HEK293T (cell line): Measurements from ENCODE around the gene CCDC70.

Experiments used
- CTCF ChIA-PET: fragments of 350-600 bp; formaldehyde crosslinking; extraction: SDS; loops from one replicate; lab custom pipeline; 2021; ENCODE audit warnings: antibody characterized with exemption, inconsistent platforms; lab: Yijun Ruan, JAX
- POLR2A ChIA-PET: fragments of 350-600 bp; formaldehyde crosslinking; extraction: SDS; loops from one replicate; lab custom pipeline; 2020; ENCODE audit warnings: antibody characterized with exemption, inconsistent platforms; lab: Yijun Ruan, JAX
- DNase-seq: peaks from one replicate; pipeline ENCODE4 v3.0.0; 2012; ENCODE audit warnings: mixed read lengths; ENCODE audit errors: extremely low spot score
- ARNT ChIP-seq: fragments of 450-650 bp; IDR thresholded peaks from 2 replicates; pipeline ENCODE4 v1.6.1; 2017; ENCODE audit warnings: mild to moderate bottlenecking
- BHLHE40 ChIP-seq: fragments of 450-650 bp; IDR thresholded peaks from 2 replicates; pipeline ENCODE4 v1.6.1; 2016; ENCODE audit warnings: mild to moderate bottlenecking, moderate library complexity, borderline replicate concordance
- CTBP1 ChIP-seq: fragments of 450-650 bp; IDR thresholded peaks from 2 replicates; pipeline ENCODE4 v1.6.1; 2016; ENCODE audit warnings: borderline replicate concordance
- ELF4 ChIP-seq: fragments of 450-650 bp; IDR thresholded peaks from 2 replicates; pipeline ENCODE4 v1.6.1; 2017; ENCODE audit warnings: antibody characterized with exemption
- FOXA1 ChIP-seq: fragments of 450-650 bp; IDR thresholded peaks from 2 replicates; pipeline ENCODE4 v1.6.1; 2016; ENCODE audit warnings: mild to moderate bottlenecking
- FOXK2 ChIP-seq: fragments of 450-650 bp; IDR thresholded peaks from 2 replicates; pipeline ENCODE4 v1.6.1; 2016; ENCODE audit warnings: mild to moderate bottlenecking
- FOXM1 ChIP-seq: fragments of 450-650 bp; IDR thresholded peaks from 2 replicates; pipeline ENCODE4 v1.6.1; 2017; ENCODE audit warnings: mild to moderate bottlenecking, borderline replicate concordance
- HDGF ChIP-seq: fragments of 450-650 bp; IDR thresholded peaks from 2 replicates; pipeline ENCODE4 v1.6.1; 2017; ENCODE audit warnings: antibody characterized with exemption, borderline replicate concordance
- L3MBTL2 ChIP-seq: fragments of 450-650 bp; conservative IDR thresholded peaks from 2 replicates; pipeline ENCODE4 v1.6.1; 2016; ENCODE audit warnings: mild to moderate bottlenecking
- LEF1 ChIP-seq: fragments of 450-650 bp; IDR thresholded peaks from 2 replicates; pipeline ENCODE4 v1.6.1; 2017; ENCODE audit warnings: mild to moderate bottlenecking, borderline replicate concordance
- NFRKB ChIP-seq: fragments of 450-650 bp; IDR thresholded peaks from 2 replicates; pipeline ENCODE4 v1.6.1; 2016; ENCODE audit warnings: mild to moderate bottlenecking, moderate library complexity
- PKNOX1 ChIP-seq: fragments of 450-650 bp; IDR thresholded peaks from 2 replicates; pipeline ENCODE4 v1.6.1; 2016
- SP1 ChIP-seq: fragments of 450-650 bp; IDR thresholded peaks from 2 replicates; pipeline ENCODE4 v1.6.1; 2017
- SUZ12 ChIP-seq: fragments of 450-650 bp; IDR thresholded peaks from 2 replicates; pipeline ENCODE4 v1.6.1; 2016; ENCODE audit warnings: mild to moderate bottlenecking
- TARDBP ChIP-seq: fragments of 450-650 bp; IDR thresholded peaks from 2 replicates; pipeline ENCODE4 v1.6.1; 2016
- ZNF384 ChIP-seq: fragments of 450-650 bp; IDR thresholded peaks from 2 replicates; pipeline ENCODE4 v1.6.1; 2016

CCDC70 gene

GRCh38 chr13:51841732-51842131, 20.0 kb upstream of the CCDC70 start:
- ChIA-PET CTCF (no interaction called here), POLR2A (no interaction called here)
- TF ChIP-seq L3MBTL2 (no peak), SP1 (no peak), TARDBP (no peak), BHLHE40 (no peak), FOXM1 (no peak), CTBP1 (no peak), PKNOX1 (no peak), SUZ12 (no peak), LEF1 (no peak), ARNT (no peak), NFRKB (no peak), HDGF (no peak), FOXK2 (no peak), ELF4 (no peak)
- DNase-seq, result no peak

- no peak for DNase-seq
- CTCF ChIA-PET, result no interaction called here
- TF ChIP-seq CTBP1 (no peak), FOXK2 (no peak), SP1 (no peak)
- POLR2A ChIA-PET, result no interaction called here
These were observed 18.2 kb upstream of the CCDC70 start for GRCh38 chr13:51843529-51843928.

- ChIA-PET POLR2A (no interaction called here), CTCF (interaction anchor here (0.6 to 1.0 kb wide), 3 partner anchors 77 to 283 kb away, joined by 3 read pairs; no protein-coding TSS in a partner anchor)
- peak; percentile 89 for DNase-seq
- TF ChIP-seq NFRKB, result peak; percentile 24; the same call in 1 of the 2 replicates
- TF ChIP-seq L3MBTL2, result peak; percentile 82
- no peak for TF ChIP-seq LEF1
These were observed 16.8 kb upstream of the CCDC70 start, which contains the start of gene TMEM272 for GRCh38 chr13:51844862-51845573. Gene TMEM272, minus strand, starts transcription at chr13:51845177. Its CDS starts 6,647 bp downstream, at chr13:51838530.

GRCh38 chr13:51845574-51846318, 16.0 kb upstream of the CCDC70 start:
- ChIA-PET POLR2A (no interaction called here), CTCF (interaction anchor here (0.6 to 1.0 kb wide), 3 partner anchors 76 to 282 kb away, joined by 3 read pairs; no protein-coding TSS in a partner anchor)
- no peak for TF ChIP-seq PKNOX1
- no peak for TF ChIP-seq ELF4
- DNase-seq, result no peak

GRCh38 chr13:51846756-51847155, 15.0 kb upstream of the CCDC70 start:
- ChIA-PET POLR2A (no interaction called here), CTCF (no interaction called here)
- TF ChIP-seq LEF1 (no peak), ZNF384 (no peak), ELF4 (no peak), L3MBTL2 (no peak), SUZ12 (no peak), SP1 (no peak)
- DNase-seq, result no peak

GRCh38 chr13:51848674-51849073, 13.1 kb upstream of the CCDC70 start:
- CTCF ChIA-PET, result interaction anchor here (0.9 kb wide), 1 partner anchor 33 kb away, joined by 4 read pairs; no protein-coding TSS in a partner anchor
- POLR2A ChIA-PET, result interaction anchor here (0.6 kb wide), 1 partner anchor 604 kb away, joined by 3 read pairs; no protein-coding TSS in a partner anchor
- DNase-seq, result no peak
- TF ChIP-seq TARDBP, result no peak
- no peak for TF ChIP-seq L3MBTL2
- no peak for TF ChIP-seq PKNOX1
- TF ChIP-seq BHLHE40, result no peak
- no peak for TF ChIP-seq FOXK2
- TF ChIP-seq SUZ12, result no peak
- TF ChIP-seq LEF1, result no peak
- no peak for TF ChIP-seq FOXA1
- no peak for TF ChIP-seq CTBP1
- no peak for TF ChIP-seq ZNF384
- TF ChIP-seq HDGF, result no peak
- TF ChIP-seq SP1, result no peak
- no peak for TF ChIP-seq FOXM1
